Activated naive CD4-positive, alpha-beta T cell treated with Interleukin-2 at 50 U/mL for 16 hours (primary cell): ENCODE results near the gene TMEM45B.
"Not testable (repeated sequence)": the region's sequence is repeated elsewhere in the genome, so short reads cannot be mapped to it uniquely, and the experiment has no call there.

ENCODE experiments used
- DNase-seq: peaks from one replicate; pipeline ENCODE4 v3.0.0-alpha.2; 2020

The TMEM45B gene

GRCh38 chr11:129813231-129813791 is 2.3 kb upstream of the TMEM45B start:
- DNase-seq, result no peak

GRCh38 chr11:129814244-129815014 is 1.2 kb upstream of the TMEM45B start:
- DNase-seq, result peak; percentile 80

GRCh38 chr11:129817534-129818051 is 1.9 kb downstream of the TMEM45B start:
- DNase-seq, result no peak

- not testable (repeated sequence) for DNase-seq
Observed at GRCh38 chr11:129818236-129818635, 2.6 kb downstream of the TMEM45B start.

- DNase-seq, result no peak
Observed at GRCh38 chr11:129819237-129819636, 3.6 kb downstream of the TMEM45B start.

GRCh38 chr11:129820228-129820627 is 4.6 kb downstream of the TMEM45B start:
- not testable (repeated sequence) for DNase-seq

- DNase-seq, result not testable (repeated sequence)
Observed at GRCh38 chr11:129823281-129823680, 7.6 kb downstream of the TMEM45B start.

GRCh38 chr11:129823799-129824198 is 8.2 kb downstream of the TMEM45B start:
- DNase-seq, result not testable (repeated sequence)

- DNase-seq, result no peak
Observed at GRCh38 chr11:129825380-129825779, 9.7 kb downstream of the TMEM45B start.

- no peak for DNase-seq
Observed at GRCh38 chr11:129828301-129828836, 12.7 kb downstream of the TMEM45B start.

GRCh38 chr11:129829497-129829896 is 13.8 kb downstream of the TMEM45B start:
- DNase-seq, result not testable (repeated sequence)

- not testable (repeated sequence) for DNase-seq
Observed at GRCh38 chr11:129831227-129831626, 15.6 kb downstream of the TMEM45B start.

GRCh38 chr11:129833260-129833659 is 17.6 kb downstream of the TMEM45B start:
- DNase-seq, result not testable (repeated sequence)

- DNase-seq, result not testable (repeated sequence)
Observed at GRCh38 chr11:129836423-129836891, 20.8 kb downstream of the TMEM45B start.

- DNase-seq, result no peak
Observed at GRCh38 chr11:129836979-129837378, 21.3 kb downstream of the TMEM45B start.

GRCh38 chr11:129840236-129840635 is 24.6 kb downstream of the TMEM45B start:
- no peak for DNase-seq

GRCh38 chr11:129842138-129842537 is 26.5 kb downstream of the TMEM45B start:
- no peak for DNase-seq

GRCh38 chr11:129846508-129847335 is 31.1 kb downstream of the TMEM45B start:
- peak; percentile 30 for DNase-seq

- not testable (repeated sequence) for DNase-seq
Observed at GRCh38 chr11:129847361-129847760, 31.7 kb downstream of the TMEM45B start.

GRCh38 chr11:129849447-129850130 is 33.9 kb downstream of the TMEM45B start:
- no peak for DNase-seq

GRCh38 chr11:129852125-129852740 is 36.6 kb downstream of the TMEM45B start:
- DNase-seq, result no peak
